ENCODE data around the gene GSAP.

GRCh38 chr7:77441046-77441445 lies 24.9 kb upstream of the GSAP start:
- TF ChIP-seq CTCF (conservative IDR thresholded peaks at IDR 0.05 in 1 of 2, IDR thresholded peaks at IDR 0.05 in 1 of 2; ENCODE audit: low read depth in 1 of 2, low read length in 2 of 2), result no peak
- no peak for TF ChIP-seq EZH2 (IDR thresholded peaks at IDR 0.05; ENCODE audit: low read length, missing control alignments)

Measured in fibroblast of lung (primary cell).